ENCODE measurements around the gene VAV2. TPM values are rescaled to one million over a fixed set of nuclear protein-coding genes. Genes with fewer than 3 reads are reported as not detected.

The VAV2 gene
- total and polyA plus RNA-seq, 8 donors: 25.3 to 44.1 (median 35.5) TPM

DNA sequence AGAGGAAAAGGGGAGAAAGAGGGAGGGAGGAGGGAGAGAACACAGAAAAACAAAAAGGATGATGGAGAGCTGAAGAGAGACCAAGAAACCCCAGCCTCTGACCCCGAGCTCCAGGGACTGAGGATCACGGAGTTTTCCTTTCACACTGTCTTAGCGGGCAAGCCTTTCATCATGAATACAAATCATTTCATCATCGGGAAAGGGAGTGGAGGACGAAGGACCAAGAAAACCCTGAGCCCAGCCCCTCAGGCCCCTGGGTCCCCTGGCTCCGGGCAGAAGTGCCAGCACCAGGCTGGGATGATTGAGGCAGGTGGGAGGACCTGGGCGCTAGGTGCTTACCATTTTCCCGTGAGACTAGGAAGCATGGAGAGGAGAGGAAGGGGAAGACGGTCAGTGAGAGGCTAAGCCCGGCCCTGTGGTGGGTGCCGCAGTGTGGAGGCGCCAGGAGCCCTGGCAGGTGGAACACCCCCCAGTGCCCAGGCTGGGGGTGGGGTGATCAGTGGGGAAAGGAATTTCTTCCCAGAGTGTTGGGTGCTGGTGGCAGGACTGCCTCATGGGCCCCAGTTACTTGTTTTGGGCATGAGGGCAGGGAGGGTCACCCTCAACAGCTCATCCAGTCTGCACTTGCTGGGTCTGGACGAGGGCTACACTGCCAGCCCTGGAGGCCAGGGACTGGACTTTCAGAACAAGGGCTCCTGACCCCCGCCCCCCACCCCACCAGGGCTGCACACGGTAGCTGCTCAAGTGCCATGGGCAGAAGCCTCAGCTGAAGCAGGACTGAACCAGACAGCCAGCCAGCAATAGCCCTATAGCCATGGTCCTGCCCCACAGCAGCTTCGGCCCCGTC, 205.0 kb downstream of the VAV2 start:
- TF ChIP-seq, protein P1, sequence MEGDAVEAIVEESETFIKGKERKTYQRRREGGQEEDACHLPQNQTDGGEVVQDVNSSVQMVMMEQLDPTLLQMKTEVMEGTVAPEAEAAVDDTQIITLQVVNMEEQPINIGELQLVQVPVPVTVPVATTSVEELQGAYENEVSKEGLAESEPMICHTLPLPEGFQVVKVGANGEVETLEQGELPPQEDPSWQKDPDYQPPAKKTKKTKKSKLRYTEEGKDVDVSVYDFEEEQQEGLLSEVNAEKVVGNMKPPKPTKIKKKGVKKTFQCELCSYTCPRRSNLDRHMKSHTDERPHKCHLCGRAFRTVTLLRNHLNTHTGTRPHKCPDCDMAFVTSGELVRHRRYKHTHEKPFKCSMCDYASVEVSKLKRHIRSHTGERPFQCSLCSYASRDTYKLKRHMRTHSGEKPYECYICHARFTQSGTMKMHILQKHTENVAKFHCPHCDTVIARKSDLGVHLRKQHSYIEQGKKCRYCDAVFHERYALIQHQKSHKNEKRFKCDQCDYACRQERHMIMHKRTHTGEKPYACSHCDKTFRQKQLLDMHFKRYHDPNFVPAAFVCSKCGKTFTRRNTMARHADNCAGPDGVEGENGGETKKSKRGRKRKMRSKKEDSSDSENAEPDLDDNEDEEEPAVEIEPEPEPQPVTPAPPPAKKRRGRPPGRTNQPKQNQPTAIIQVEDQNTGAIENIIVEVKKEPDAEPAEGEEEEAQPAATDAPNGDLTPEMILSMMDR (IDR thresholded peaks at IDR 0.05): no peak
- no peaks in the 10 kb centered on the region for H3K27me3 ChIP-seq
- DNase-seq (peak in 1 of 4 donors; percentile 39), ATAC-seq (no peak)
- H3K9me3 ChIP-seq: no peaks in the 10 kb centered on the region
- peaks cover 0 to 22% of the 10 kb centered on the region in 2 donors for H3K36me3 ChIP-seq
- H3K27ac ChIP-seq: no peak overlapping the region
- intact Hi-C loops (cut with DNase I): no loop called here
- H3K4me3 ChIP-seq: no peak overlapping the region
- peaks cover 0 to 43% of the 10 kb centered on the region in 2 donors for H3K4me1 ChIP-seq

- TF ChIP-seq, protein P1 (IDR thresholded peaks at IDR 0.05): no peak
- Histone ChIP-seq H3K4me1 (peaks cover 0 to 43% of the 10 kb centered on the region in 2 donors), H3K27me3 (no peaks in the 10 kb centered on the region), H3K4me3 (no peak overlapping the region), H3K36me3 (peaks cover 0 to 22% of the 10 kb centered on the region in 2 donors), H3K27ac (no peak overlapping the region), H3K9me3 (no peaks in the 10 kb centered on the region)
- intact Hi-C loops (cut with DNase I): no loop called here
- no peak for ATAC-seq
- DNase-seq: peak in 1 of 4 donors; percentile 56
These were observed 205.8 kb downstream of the VAV2 start for GRCh38 chr9:133786371-133786753.

DNA sequence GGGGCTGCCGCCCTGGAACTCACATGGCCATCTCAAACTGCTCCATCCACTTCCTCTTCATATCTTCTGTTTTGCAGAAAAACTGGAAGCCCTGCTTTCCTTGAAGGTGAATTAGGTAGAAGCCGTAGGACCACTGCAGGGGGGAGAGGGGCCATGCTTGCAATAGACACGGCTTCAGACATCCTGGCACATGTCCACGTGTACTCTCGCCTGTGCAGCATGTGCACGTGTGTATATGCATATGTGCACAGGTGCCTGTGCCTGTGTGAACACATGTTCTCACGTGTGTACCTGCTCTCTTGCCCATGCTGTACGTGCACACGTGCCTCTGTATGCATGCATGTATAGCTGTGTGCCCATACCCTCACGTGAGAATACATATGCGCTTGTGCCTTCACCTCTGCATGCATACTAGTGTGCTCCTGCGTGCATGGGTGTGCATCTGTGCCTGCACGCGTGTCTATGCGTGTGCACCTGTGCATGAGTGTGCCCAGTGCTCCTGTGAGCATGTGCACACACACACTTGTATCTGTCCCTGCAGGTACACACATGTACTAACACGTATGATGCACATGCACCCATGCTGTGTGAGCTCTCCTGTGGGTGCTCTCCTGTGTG, 206.3 kb downstream of the VAV2 start:
- Histone ChIP-seq H3K9me3 (no peaks in the 10 kb centered on the region), H3K27me3 (no peaks in the 10 kb centered on the region), H3K4me3 (no peak overlapping the region), H3K36me3 (peaks cover 0 to 18% of the 10 kb centered on the region in 2 donors), H3K27ac (no peak overlapping the region), H3K4me1 (peaks cover 0 to 43% of the 10 kb centered on the region in 2 donors)
- intact Hi-C loops (cut with DNase I): no loop called here
- no peak for DNase-seq
- TF ChIP-seq, protein P1 (IDR thresholded peaks at IDR 0.05): no peak
- no peak for ATAC-seq

DNA sequence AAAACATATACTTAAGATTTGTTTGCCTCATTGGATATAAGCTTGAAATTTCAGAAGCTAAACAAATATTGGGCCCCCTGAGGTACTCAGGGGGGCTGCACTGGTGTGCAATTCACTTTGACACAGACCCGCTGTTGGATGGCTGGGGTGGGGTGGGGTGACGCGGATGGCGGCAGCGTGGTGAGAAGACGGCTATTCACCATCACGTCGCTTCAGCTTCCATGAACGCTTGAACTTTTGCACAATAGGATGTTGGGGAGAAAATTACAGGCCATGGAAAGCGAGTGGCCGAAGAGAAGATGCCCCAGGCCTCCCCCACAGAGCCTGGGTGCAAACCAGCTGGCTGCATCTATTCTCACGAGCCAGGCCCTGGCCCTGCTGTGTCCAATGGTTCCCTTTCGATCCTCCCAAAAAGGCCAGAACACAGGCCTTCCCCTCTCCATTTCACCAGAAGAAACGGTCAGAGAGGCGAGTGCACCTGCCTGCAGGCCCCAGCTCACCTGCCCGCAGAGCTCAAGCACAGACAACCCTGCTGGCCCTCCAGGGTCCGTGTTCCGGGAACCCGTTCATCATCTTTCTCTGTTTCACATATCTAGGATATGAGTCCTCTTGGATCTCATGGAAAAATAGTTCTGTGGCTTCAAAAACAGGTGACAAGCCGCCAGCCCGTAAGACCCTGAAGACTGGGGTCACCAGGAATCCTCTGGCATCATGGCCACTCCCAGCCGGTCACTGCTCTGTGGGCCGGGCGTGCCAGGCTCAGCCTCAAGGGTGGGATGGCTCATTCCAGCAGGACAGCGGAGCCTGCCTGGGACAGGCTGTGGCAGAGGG, 207.2 kb downstream of the VAV2 start:
- Histone ChIP-seq H3K4me1 (peaks cover 0 to 42% of the 10 kb centered on the region in 2 donors), H3K27ac (no peak overlapping the region), H3K4me3 (no peak overlapping the region), H3K36me3 (peaks cover 0 to 18% of the 10 kb centered on the region in 2 donors), H3K9me3 (no peaks in the 10 kb centered on the region), H3K27me3 (no peaks in the 10 kb centered on the region)
- TF ChIP-seq, protein P1 (IDR thresholded peaks at IDR 0.05): no peak
- intact Hi-C loops (cut with DNase I): no loop called here
- peak in 1 of 4 donors; percentile 61 for DNase-seq
- no peak for ATAC-seq

Measured in left lung (tissue), 10 donors.